GM19099 (cell line): ENCODE results near the gene KIDINS220.

ENCODE experiments used
- POLR2A ChIP-seq: IDR thresholded peaks from 3 replicates; pipeline ENCODE4 v1.6.1; 2011; ENCODE audit warnings: low read depth; ENCODE audit not compliant: insufficient read length; ENCODE audit errors: extremely low read depth

KIDINS220 gene

DNA sequence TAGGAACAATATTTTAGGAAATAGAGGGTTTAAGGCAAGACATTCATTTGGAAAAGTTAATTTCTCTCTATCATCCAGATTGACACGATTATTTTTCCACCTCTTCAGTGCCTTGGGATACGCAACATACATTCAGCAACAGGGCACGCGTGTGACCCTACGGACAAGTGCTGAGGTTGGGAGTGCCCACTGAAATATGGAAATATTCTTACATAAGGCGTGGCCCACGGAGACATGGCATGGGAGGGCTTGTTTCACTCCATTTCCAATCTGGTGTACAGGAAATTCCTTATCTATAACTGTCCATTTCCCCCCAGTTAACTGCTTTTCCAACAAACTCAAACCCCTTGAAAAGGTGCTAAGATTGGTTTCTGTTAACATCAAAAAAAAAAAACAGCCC is 20.9 kb upstream of the KIDINS220 start:
- no peak for TF ChIP-seq POLR2A

GRCh38 chr2:8857709-8858108 is 20.3 kb upstream of the KIDINS220 start:
- TF ChIP-seq POLR2A: no peak

DNA sequence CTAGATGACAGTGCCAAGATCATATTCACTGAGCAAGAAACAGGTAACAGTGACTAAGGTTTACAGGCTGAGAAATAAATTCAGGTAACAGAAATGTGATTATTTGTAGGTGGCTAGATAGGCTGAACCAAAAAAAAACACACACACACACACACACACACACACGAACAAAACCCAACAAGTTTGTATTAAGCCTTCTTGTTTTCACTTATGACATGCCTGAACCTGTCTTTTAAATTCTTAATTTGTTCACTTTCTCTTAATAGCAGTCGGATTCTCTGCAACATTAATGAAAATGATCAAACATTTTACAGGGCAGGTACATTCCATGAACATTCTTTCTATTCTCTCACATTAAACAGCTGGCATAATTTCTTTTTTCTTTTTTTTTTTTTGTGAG is 18.8 kb upstream of the KIDINS220 start:
- no peak for TF ChIP-seq POLR2A

DNA sequence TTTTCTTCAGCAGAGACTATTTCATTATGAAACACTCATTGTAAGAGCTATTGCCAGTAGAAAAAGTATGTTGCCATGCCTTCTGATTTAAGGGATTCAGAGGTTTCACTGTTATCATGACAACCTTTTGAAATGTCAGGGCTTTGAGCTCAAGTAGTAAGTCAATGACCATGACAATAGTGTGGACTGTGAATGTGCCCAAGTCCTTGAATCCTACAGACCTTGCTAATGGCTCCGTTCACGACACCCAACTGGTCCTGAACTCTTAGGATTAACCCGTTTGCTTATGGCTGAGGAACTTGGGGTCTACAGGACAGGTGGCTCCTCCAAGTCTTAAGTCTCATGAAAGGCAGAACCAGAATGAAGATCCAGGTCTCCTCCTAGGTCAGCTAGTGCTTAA is 17.6 kb upstream of the KIDINS220 start:
- no peak for TF ChIP-seq POLR2A

DNA sequence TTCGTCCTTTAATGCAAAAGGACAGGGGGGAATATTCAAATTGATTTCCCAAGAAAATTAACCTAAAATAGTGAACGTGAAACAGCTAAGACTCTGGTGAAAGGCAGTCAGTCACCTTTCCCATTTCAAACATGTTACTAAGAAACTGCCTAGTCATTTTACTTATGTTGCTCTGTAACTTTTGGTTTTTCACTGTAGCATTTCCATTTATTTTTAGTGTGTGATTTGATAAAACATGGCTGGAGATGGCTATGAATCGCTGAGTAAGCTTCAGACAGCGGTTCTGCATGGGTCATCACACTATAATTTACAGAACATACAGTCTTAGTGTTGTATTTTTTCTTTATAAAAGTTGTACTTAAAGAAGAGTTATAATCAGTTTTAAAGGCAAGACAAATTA is 16.0 kb upstream of the KIDINS220 start:
- no peak for TF ChIP-seq POLR2A

DNA sequence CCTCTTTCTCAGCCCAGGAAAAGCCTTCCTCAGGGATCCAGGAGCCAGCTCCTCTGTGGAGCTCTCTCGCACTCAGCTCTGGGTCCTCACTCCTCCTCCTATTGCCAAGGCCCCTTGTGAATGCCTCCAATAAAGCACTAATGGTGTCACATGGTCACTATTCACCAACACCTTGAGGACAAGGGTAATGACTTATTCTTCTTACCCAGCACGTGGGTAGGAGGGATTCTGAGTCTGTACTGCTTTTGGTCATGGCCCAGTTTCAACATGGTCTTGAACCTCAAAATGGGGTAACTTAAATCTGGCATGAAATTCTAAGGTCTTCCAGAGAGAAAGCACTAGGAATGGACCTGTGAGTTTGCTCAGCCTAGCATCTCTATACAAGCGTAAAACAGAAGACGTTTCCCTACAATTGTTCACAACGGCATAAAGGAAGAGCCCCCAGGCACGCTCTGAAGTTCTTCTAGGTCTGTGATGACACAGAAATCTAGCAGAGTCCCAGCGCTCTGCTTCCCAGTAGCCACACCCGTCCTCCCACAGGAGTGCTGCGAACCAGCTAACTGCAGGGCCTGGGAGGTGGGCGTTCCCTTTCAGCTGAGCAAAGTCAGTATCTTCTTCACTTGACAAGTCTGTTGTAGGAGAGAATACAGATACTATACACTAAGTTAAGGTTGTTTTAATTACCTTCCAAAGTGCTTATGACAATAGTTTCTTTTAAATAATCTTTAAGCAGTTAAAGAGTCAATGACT is 14.6 kb upstream of the KIDINS220 start:
- TF ChIP-seq POLR2A: no peak

DNA sequence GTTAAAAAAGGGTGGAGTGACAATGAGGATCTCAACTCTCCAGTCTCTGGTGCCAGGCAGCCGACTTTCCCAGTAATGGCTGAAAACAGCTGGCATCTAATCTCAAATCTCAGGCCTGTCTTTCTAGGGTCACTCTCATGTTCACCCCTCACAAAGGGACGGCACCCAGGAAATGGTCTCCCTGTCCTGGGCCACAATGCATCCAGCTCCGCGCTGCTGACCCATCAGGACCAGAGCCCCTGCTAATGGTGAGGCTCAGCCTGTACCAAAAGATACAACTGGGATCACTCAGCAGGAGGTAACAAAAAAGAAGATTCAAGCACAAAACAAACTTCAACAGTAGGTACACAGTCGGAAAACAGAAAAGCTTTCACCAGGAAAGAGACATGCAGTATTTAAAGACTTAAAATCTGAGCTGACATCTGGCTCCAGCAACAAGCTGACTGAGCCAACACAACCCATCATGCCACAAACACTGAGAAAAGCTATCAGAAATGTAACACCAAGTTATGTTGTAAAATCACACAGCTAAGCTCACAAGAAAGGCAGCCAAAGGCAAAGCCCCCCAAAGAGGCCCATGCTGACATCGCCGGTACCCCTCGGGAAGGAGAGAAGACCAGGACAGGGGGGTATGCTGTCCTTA is 13.6 kb upstream of the KIDINS220 start:
- no peak for TF ChIP-seq POLR2A

DNA sequence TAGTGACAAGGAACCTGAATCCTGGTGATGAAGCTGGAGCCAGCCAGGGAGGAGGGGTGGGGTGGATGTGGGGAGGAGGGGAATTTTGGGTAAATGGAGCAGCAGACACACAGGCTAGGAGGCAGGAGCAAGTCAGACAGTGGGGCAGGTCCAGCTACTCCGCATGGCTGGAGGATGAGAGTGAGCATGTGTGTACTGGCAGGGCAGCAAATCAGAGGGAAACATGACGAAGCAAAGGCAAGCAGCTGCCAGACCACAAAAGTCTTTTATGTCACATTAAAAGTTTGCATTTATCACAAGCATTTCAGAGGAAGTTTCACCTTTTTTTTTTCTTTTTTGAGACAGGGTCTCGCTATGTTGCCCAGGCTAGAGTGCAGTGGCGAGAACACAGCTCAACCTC is 11.9 kb upstream of the KIDINS220 start:
- TF ChIP-seq POLR2A: no peak

- no peak for TF ChIP-seq POLR2A
Measured at GRCh38 chr2:8848328-8849100, 11.1 kb upstream of the KIDINS220 start.

- TF ChIP-seq POLR2A: no peak
Measured at GRCh38 chr2:8847400-8847799, 10.0 kb upstream of the KIDINS220 start.

DNA sequence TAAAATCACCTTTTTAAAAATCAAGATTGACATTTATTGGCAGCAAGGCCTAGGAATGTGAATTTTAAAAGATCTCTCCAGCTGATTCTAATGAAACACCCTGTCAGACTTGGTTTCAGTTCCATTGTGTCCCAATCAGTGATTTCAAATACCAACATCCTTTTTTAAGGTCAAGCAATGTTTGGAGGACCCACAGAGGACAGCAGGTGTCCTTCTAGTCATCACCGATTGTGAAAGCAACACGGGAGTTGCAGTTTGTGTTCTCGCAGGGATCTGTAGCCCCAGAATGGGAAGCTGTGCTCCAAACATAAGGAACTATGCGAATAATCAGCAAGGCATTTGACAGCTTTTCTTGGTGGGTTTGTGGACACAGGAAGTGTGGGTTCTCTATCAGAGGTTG is 4.5 kb upstream of the KIDINS220 start:
- TF ChIP-seq POLR2A: no peak

DNA sequence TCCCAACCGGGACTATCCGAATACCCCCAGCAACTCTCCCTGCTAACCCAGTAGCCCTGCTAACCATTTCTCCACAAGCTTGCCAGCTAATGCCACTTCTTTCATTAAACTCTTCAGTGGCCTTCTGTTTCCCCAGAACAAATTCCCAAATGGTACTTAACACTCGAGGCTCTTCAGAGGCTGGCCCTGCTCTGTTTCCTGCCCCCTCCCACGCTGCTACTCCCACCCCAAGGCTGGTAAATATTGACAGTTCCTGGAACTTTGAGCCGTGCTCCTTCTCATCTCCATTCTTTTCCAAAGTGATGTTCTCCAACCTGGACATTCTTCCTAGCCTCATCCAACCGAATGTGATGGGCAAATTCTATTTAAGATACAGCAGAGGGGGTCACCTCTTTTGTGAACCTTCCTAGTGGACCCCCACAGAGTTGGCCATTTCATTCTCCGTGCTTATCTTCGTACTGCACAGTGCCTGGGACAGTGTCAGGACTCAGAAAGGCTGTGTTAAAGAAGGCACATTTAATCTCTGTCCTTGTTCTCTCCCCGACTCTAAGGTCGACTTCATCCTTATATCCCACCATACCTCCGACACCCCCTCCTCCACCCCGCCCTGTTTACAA is 3.2 kb upstream of the KIDINS220 start:
- no peak for TF ChIP-seq POLR2A

DNA sequence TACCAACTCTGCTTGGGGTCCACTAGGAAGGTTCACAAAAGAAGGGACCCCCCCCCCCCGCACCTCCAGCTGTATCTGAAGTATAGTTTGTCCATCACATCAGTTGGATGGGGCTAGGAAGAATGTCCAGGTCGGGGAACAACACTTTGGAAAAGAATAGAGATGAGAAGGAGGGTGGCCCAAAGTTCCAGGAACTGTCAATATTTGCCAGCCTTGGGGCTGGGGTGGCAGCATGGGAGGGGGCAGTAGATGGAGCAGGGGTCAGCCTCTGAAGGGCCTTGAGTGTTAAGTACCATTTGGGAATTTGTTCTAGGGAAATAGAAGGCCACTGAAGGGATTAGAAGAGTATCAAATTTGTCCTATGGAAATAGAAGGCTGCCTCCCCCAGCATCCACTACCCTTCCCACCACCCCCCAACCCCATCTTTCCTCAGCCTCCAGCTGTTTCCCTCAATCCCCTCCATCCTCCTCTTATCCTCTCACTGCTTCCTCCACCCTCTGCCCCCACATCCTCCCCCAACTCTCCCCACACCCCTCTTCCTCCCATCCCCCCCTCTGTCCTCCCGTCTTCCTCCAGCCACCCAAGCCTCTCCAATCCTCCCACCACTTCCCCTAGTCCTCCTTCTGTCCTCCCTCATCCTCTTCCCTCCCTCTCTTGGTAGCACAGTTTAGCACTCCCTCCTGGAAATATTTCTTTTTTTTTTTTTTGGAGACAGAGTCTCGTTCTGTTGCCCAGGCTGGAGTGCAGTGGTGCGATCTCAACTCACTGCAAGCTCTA is 2.0 kb upstream of the KIDINS220 start:
- no peak for TF ChIP-seq POLR2A

DNA sequence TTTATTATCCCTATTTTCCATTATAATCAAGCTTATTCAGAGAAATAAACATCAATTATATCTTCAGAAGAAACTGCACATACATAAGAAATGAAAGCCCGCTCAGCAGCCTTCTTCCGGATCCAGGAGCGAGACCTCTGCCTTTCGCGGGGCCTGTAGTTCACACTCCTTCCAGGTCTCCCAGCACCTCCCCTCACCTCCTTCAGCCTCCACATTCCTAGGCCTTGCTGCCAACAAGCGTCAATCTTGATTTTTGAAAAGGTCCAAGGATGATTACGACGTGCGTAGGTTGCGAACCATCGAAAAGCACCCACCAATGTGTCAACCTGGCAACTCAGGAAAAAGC is 355 bp upstream of the KIDINS220 start:
- no peak for TF ChIP-seq POLR2A

- no peak for TF ChIP-seq POLR2A
Measured at GRCh38 chr2:8835279-8835678, 2.1 kb downstream of the KIDINS220 start.
